NCI-H69 (cell line): ENCODE measurements around the gene DQX1.

Source experiments
- DNase-seq: peaks from one replicate; lab custom pipeline; 2025; lab: John Stamatoyannopoulos, UW

The DQX1 gene

GRCh38 chr2:74511104-74511989 is 14.7 kb downstream of the DQX1 start:
- DNase-seq = peak; percentile 7

DNA sequence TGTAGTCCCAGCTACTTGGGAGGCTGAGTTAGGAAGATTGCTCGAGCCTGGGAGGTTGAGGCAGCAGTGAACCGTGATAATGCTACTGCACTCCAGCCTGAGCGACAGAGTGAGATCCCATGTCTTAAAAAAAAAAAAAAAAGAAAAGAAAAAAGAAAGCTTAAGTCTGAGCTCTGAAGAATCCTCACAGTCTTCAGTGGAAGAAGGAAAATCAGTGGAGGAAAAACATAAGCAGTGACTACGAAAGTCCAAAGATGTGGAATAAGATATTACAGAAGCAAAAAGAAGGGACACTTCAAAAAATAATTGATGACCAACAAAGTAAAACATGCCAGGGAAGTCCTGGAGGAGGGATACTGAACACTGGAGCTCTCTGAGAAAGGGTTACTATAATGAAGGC is 15.8 kb downstream of the DQX1 start:
- no peak for DNase-seq

DNA sequence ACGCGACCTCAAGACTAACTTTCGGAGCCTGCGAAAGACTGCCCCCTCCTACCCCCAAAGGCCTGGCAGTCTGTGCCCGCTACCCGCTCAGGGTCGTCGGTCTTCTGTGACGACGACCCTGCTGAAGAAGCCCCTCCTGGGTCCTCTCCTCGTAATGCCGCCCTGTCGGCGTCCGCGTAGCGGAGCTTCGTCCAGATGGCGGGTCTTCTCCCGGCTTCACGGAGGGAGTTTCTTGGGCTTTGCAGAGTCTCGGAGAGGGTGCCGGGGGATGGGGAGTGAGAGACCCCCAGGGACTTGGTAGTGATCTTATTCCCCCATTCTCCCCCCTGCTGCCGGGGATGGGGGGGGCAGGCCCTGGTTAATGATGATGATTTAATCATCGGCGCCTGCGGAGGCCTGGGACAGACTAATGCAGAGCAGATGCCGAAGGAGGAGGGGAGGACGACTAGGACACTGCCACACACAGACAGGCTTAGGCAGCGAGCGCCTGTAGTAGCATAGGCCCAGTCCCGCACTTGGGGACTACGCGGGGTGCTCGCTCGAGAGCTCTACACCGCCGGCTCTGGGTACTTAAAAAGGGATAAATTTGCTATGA is 18.0 kb downstream of the DQX1 start:
- DNase-seq = peak; percentile 71

GRCh38 chr2:74507145-74507925 is 18.7 kb downstream of the DQX1 start, which contains the start of gene PCGF1:
TSS of gene PCGF1 (minus strand) at chr2:74507695. CDS start at chr2:74507668, 27 bp downstream.
- peak; percentile 97 for DNase-seq

- no peak for DNase-seq
These were observed 20.4 kb downstream of the DQX1 start for GRCh38 chr2:74505448-74506246.

- DNase-seq = no peak
These were observed 21.4 kb downstream of the DQX1 start for GRCh38 chr2:74504591-74504990.

- DNase-seq = no peak
These were observed 22.2 kb downstream of the DQX1 start for GRCh38 chr2:74503506-74504475.

DNA sequence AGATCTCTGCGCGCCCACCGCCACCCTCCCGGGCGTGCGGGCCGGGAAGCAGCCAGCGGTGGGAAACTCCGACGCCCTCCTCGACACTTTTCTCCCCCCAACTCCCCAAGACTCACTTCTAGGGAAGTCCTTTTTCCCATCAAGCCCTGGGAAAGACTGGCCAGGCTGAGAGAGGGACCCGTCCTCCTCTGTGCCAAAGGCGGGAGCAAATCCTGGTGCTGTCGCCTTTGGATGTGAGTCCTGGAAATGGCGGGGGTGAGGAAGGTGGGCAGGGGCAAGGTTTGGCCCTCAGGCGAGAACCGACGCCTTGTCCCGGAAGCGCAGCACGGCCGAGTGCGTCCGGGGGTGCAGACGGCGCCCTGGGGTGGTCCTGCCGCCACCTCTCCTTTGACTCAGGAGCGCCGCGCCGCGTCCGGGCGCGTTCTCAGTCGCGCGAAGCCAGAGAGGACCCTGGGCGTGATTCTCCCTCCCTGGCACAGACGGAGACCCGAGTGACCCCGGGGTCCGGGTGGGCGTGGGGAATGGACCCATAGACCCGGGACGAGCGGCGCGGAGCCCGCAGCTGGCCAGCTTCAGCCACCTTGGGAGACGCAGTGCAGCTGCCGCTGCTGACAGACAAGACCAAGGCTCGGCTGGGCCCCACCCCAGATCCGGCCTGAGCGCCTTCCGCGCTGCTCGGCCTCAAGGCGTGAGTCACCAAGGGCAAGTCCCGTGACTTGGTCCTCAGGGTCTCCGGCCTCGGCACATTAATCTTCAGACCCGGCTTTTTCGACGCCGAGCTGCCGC is 23.1 kb downstream of the DQX1 start:
- DNase-seq = peak; percentile 64

- DNase-seq = peak; percentile 17
These were observed 23.8 kb downstream of the DQX1 start for GRCh38 chr2:74502147-74502719.

GRCh38 chr2:74501335-74502071 is 24.5 kb downstream of the DQX1 start:
- no peak for DNase-seq

GRCh38 chr2:74500578-74500946 is 25.5 kb downstream of the DQX1 start:
- DNase-seq = no peak

DNA sequence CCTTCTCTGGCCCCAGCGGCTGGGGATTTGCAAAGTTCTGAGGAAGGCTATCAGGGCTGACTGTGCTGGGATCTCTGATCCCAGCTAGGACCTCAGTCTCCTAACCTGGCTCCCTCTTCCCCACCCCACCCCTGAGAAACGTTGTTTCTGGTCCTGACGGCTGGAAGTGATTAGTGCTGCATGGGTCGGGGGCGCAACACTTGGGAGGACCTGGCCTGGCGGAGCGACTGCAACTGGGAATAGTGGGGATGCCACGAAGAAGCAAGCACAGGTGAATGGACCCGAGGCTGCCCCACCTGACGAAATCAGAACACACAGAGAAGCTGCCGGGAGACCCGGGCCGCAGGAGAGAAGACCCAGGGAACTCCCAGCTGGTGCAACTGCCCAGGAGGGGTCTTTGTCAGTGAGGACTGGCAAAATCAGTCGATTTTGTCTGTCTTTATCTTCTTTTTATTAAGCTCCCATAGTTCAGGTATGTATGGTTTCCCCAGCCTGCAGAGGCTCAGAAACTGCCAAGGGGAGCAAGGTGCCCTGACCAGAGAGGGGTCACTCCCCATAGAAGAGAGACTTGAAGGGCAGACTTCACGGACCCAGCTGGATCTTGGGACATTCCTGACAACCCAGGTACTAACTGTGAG is 26.0 kb downstream of the DQX1 start:
- DNase-seq = no peak

DNA sequence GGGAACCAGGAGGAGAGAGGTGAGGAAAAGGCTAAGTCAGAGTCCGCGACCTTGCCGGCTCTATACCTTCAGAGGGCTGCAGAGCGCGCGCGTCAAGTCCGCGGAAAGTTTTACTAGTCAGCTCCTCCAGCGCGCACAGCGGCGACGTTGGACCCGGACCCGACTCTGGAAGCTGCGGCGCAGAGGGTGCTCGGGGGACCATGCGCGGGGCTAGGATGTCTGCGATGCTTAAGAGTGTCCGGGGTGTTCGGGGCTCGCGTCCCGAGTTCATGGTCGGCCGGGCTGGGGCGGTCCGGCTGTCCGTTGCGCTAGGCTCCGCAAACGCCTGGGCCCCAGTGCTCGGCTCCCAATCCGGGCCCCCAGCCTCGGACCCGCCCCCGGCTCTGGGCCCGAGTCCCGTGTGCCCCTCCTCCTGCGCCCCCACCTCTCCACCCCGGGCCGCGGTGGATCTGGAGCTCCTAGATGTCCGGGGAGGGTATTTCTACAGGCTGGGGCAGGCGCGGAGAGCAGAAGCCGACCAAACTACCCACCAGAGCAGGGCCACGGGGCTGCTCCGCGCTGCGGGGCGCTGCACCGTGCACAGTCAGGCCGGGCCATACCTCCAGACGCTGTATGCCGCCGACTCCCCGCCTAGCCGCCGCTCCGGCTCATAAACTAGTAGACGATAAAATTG is 26.6 kb downstream of the DQX1 start, which contains the start of gene LBX2:
TSS of gene LBX2 (minus strand) at position 337 of the 673 bp plus-strand sequence. CDS start at position 271, 66 bp downstream.
- DNase-seq = no peak

DNA sequence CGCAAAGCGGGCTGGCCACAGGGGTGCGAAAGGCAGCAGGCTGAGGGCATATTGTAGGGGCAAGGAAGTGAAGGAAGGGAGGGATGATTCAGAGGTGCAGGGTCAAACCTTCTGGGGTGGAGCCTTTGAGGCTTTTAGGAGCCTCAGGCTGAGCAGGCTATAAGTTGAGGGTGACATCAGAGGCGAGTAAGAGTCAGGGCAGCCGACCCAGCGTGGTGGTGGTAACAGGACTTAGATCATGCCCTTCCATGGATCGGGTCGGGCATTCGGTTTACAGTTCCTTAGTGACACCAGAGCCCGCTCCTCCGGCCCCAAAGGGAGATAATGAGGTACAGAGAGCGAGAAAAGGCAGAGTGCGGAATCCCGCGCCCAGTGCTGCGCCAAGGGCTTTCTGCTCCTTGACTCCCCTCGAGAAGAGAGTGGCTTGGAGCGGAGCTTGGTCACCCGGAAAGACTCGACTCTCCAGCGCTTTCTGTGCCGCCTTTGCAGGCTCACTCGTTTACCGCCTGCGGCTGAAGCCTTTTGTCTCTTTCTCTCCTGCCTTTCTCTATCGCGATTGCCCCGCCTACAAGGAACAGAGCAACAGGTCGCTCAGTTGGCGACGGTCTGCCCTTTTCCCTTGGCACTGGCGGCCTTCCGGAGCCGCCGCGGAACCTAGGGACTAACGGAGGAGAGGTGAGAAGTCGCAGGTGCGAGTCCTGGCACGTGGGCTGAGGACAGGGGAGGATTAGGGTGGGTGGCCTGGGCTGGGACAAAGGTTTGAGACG is 27.3 kb downstream of the DQX1 start:
- DNase-seq = peak; percentile 34

DNA sequence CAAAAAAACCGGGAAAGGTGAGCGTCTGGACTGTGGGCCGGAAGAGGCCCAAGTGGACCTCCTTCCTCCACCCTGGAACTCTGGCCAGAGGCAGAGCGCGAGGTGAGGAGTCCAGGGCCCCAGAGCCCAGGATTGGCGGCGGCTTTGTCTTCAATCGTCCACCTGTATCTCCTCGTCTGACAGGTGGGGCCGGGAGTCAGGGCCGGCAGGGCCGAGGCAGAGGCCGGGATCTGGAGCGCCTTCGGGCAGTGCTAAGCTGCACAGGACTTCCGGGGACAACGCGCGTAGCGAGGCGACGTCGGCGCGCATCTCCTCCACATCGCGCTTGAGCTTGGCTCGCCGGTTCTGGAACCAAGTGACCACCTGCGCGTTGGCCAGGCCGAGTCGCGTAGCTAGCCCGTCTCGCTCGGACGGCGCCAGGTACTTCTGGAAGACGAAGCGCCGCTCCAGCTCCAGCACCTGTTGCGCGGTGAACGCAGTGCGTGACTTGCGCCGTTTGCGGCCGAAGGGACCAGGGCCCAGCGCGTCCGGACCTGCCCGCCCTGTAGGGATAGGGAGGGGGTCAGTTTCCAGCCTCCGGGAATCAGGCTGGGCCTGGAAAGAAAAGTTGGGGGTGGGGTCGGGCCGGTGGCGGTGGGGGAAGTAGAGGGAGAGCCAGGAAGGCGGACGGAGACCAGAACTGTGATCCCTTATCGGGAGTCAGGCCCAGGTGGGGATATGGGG is 28.1 kb downstream of the DQX1 start:
- peak; percentile 44 for DNase-seq
